Measurements from ENCODE around the gene MAPK8IP1.

DNA sequence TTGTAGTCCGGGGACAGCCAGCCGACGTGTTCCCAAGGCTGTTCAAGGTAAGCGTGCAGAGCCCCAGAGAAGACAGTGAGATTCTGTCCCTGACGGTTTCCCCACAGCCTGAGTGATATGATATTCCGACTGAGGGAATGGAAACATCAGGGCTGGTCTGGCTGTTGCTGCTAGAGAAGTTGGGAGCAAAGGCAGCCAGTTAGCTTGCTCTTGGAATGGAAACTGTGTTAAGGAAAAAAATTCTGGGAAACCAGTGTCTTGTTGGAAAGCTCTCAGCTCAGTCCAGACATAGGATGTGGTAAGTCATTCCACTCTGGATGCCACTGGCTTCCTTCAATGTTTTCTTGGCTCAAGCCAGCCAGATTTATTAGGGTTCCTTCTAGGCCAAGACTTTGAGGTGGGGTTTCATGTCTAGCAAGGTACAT lies 29.4 kb upstream of the MAPK8IP1 start:
- TF ChIP-seq, protein P1, sequence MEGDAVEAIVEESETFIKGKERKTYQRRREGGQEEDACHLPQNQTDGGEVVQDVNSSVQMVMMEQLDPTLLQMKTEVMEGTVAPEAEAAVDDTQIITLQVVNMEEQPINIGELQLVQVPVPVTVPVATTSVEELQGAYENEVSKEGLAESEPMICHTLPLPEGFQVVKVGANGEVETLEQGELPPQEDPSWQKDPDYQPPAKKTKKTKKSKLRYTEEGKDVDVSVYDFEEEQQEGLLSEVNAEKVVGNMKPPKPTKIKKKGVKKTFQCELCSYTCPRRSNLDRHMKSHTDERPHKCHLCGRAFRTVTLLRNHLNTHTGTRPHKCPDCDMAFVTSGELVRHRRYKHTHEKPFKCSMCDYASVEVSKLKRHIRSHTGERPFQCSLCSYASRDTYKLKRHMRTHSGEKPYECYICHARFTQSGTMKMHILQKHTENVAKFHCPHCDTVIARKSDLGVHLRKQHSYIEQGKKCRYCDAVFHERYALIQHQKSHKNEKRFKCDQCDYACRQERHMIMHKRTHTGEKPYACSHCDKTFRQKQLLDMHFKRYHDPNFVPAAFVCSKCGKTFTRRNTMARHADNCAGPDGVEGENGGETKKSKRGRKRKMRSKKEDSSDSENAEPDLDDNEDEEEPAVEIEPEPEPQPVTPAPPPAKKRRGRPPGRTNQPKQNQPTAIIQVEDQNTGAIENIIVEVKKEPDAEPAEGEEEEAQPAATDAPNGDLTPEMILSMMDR (IDR thresholded peaks at IDR 0.05): no peak
- TF ChIP-seq POLR2A (IDR thresholded peaks at IDR 0.05): no peak

All from adrenal gland (tissue), 5 donors.